GM19468 (cell line): ENCODE data around the gene PLIN5.
"Not testable (repeated sequence)": the region's sequence is repeated elsewhere in the genome, so short reads cannot be mapped to it uniquely, and the experiment has no call there.

Source experiments
- ATAC-seq: cut with Tn5 transposase; IDR thresholded peaks from one replicate; pipeline ENCODE4 v1.9.1; 2021; ENCODE audit warnings: mild to moderate bottlenecking, moderate library complexity, moderate number of reproducible peaks; ENCODE audit not compliant: unreplicated experiment; ENCODE audit errors: extremely low read depth

PLIN5 gene

GRCh38 chr19:4570402-4570801 is 35.4 kb upstream of the PLIN5 start:
- ATAC-seq, result no peak

GRCh38 chr19:4568886-4569285 is 33.9 kb upstream of the PLIN5 start:
- ATAC-seq, result no peak

GRCh38 chr19:4567584-4568071 is 32.6 kb upstream of the PLIN5 start:
- ATAC-seq, result no peak

GRCh38 chr19:4566402-4567051 is 31.5 kb upstream of the PLIN5 start:
- ATAC-seq, result no peak

GRCh38 chr19:4563562-4563961 is 28.5 kb upstream of the PLIN5 start:
- not testable (repeated sequence) for ATAC-seq

GRCh38 chr19:4562085-4562484 is 27.1 kb upstream of the PLIN5 start:
- not testable (repeated sequence) for ATAC-seq

- ATAC-seq, result no peak
These were observed 24.5 kb upstream of the PLIN5 start, which contains the start of gene SEMA6B for GRCh38 chr19:4559569-4559968. TSS of gene SEMA6B (minus strand) at chr19:4559684. CDS start at chr19:4558457, 1,227 bp downstream.

- ATAC-seq, result no peak
These were observed 23.2 kb upstream of the PLIN5 start for GRCh38 chr19:4557971-4558941.

- no peak for ATAC-seq
These were observed 22.3 kb upstream of the PLIN5 start for GRCh38 chr19:4557144-4557970.

- no peak for ATAC-seq
These were observed 21.6 kb upstream of the PLIN5 start for GRCh38 chr19:4556597-4557127.

- ATAC-seq, result no peak
These were observed 20.9 kb upstream of the PLIN5 start for GRCh38 chr19:4555657-4556561.

- no peak for ATAC-seq
These were observed 19.7 kb upstream of the PLIN5 start for GRCh38 chr19:4554717-4555116.

GRCh38 chr19:4553775-4554174 is 18.8 kb upstream of the PLIN5 start:
- ATAC-seq, result no peak

GRCh38 chr19:4553092-4553695 is 18.2 kb upstream of the PLIN5 start:
- no peak for ATAC-seq

- no peak for ATAC-seq
These were observed 17.4 kb upstream of the PLIN5 start for GRCh38 chr19:4552525-4552819.

- ATAC-seq, result no peak
These were observed 15.5 kb upstream of the PLIN5 start for GRCh38 chr19:4550479-4551050.

- ATAC-seq, result no peak
These were observed 15.0 kb upstream of the PLIN5 start for GRCh38 chr19:4550018-4550417.

- no peak for ATAC-seq
These were observed 13.2 kb upstream of the PLIN5 start for GRCh38 chr19:4548238-4548584.
